ENCODE measurements around the gene CNIH3. TPM values are rescaled to one million over a fixed set of nuclear protein-coding genes. Genes with fewer than 3 reads are reported as not detected.

The CNIH3 gene
- total RNA-seq, 1 experiment from 2014 or later = 3.7 TPM

GRCh38 chr1:224759135-224759534 is 143.0 kb downstream of the CNIH3 start:
- ChIA-PET CTCF (no interaction called here), POLR2A (no interaction called here)
- Histone ChIP-seq H3K27ac (ENCODE audit: low read length) (no peak overlapping the region), H3K36me3 (ENCODE audit: control insufficient read depth, insufficient read depth, low read length) (no peaks in the 10 kb centered on the region), H3K27me3 (ENCODE audit: control insufficient read depth, insufficient read depth, low read length) (0 out of 2 replicates have a peak, but pooled peaks cover 6% of the 10 kb centered on the region), H3K9me3 (ENCODE audit: control insufficient read depth, insufficient read depth, low read depth, low read length) (no peaks in the 10 kb centered on the region), H3K4me1 (ENCODE audit: control insufficient read depth, insufficient read depth, low read length) (no peaks in the 10 kb centered on the region), H3K4me3 (ENCODE audit: low read depth in 2 of 2, low read length in 2 of 2) (no peak overlapping the region)
- DNase-seq (ENCODE audit: low read depth, low spot score) (no peak), ATAC-seq (no peak)
- intact Hi-C loops (cut with micrococcal nuclease; ENCODE audit: unreplicated experiment) = no loop called here
- no peak for TF ChIP-seq SIN3A (IDR thresholded peaks at IDR 0.05; ENCODE audit: borderline replicate concordance, insufficient read depth, low read depth, low read length)
- TF ChIP-seq CTCF (IDR thresholded peaks at IDR 0.05) = no peak
- no peak for TF ChIP-seq POLR2AphosphoS5 (IDR thresholded peaks at IDR 0.05; ENCODE audit: low read depth, low read length)
- no peak for TF ChIP-seq REST (IDR thresholded peaks at IDR 0.05; ENCODE audit: insufficient read depth in 1 of 2, low read depth in 2 of 2, low read length in 1 of 2)
- no peak for TF ChIP-seq TCF7L2 (IDR thresholded peaks at IDR 0.05; ENCODE audit: low read depth, low read length)
- in situ Hi-C loops (cut with HindIII; ENCODE audit: low pct_unique_long_range_greater_than_20kb, low sequenced_read_pairs) = no loop called here
- no TSS peak for BruUV-seq (replicated peaks)

GRCh38 chr1:224759681-224760091 is 143.6 kb downstream of the CNIH3 start:
- H3K4me3 ChIP-seq (ENCODE audit: low read depth in 2 of 2, low read length in 2 of 2) = no peak overlapping the region
- CTCF ChIA-PET = no interaction called here
- no peak for ATAC-seq
- intact Hi-C loops (cut with micrococcal nuclease; ENCODE audit: unreplicated experiment) (no loop called here), in situ Hi-C loops (cut with HindIII; ENCODE audit: low pct_unique_long_range_greater_than_20kb, low sequenced_read_pairs) (no loop called here)
- POLR2A ChIA-PET = no interaction called here
- no peaks in the 10 kb centered on the region for H3K4me1 ChIP-seq (ENCODE audit: control insufficient read depth, insufficient read depth, low read length)
- DNase-seq (ENCODE audit: low read depth, low spot score) = no peak
- no peak overlapping the region for H3K27ac ChIP-seq (ENCODE audit: low read length)
- no peaks in the 10 kb centered on the region for H3K36me3 ChIP-seq (ENCODE audit: control insufficient read depth, insufficient read depth, low read length)
- 0 out of 2 replicates have a peak, but pooled peaks cover 3% of the 10 kb centered on the region for H3K27me3 ChIP-seq (ENCODE audit: control insufficient read depth, insufficient read depth, low read length)
- no TSS peak for BruUV-seq (replicated peaks)
- TF ChIP-seq CTCF (IDR thresholded peaks at IDR 0.05) = no peak
- TF ChIP-seq REST (IDR thresholded peaks at IDR 0.05; ENCODE audit: insufficient read depth in 1 of 2, low read depth in 2 of 2, low read length in 1 of 2) = no peak
- TF ChIP-seq TCF7L2 (IDR thresholded peaks at IDR 0.05; ENCODE audit: low read depth, low read length) = no peak
- TF ChIP-seq POLR2AphosphoS5 (IDR thresholded peaks at IDR 0.05; ENCODE audit: low read depth, low read length) = no peak
- TF ChIP-seq SIN3A (IDR thresholded peaks at IDR 0.05; ENCODE audit: borderline replicate concordance, insufficient read depth, low read depth, low read length) = no peak
- no peaks in the 10 kb centered on the region for H3K9me3 ChIP-seq (ENCODE audit: control insufficient read depth, insufficient read depth, low read depth, low read length)
